GM12878 (cell line): ENCODE data around the gene ITGA5. TPM values are rescaled to one million over a fixed set of nuclear protein-coding genes. Genes with fewer than 3 reads are reported as not detected.

Source experiments
- ATAC-seq: fragments of 200-7000 bp; cut with Tn5 transposase; 3 replicates; pipeline ENCODE4 v1.9.1; 2020; ENCODE audit warnings: mild to moderate bottlenecking, moderate library complexity
- BruUV-seq: library from RNA; stranded (reverse); fragments of 400-500 nt; replicated peaks from 2 replicates; lab custom pipeline; 2021; lab: Mats Ljungman, UMichigan
- CTCF ChIA-PET: fragments of 300-600 bp; sonication (Branson Sonifier 250); formaldehyde crosslinking; extraction: SDS; loops from one replicate; lab custom pipeline; 2021; ENCODE audit warnings: inconsistent platforms; lab: Yijun Ruan, JAX
- POLR2A ChIA-PET: fragments of 350-600 bp; formaldehyde crosslinking; extraction: SDS; loops from one replicate; lab custom pipeline; 2021; ENCODE audit warnings: inconsistent platforms; lab: Charles Lee
- RAD21 ChIA-PET: fragments of 300-600 bp; sonication (Branson Sonifier 250); formaldehyde crosslinking; loops from one replicate; lab custom pipeline; 2023; ENCODE audit warnings: antibody characterized with exemption; ENCODE audit not compliant: unreplicated experiment; lab: Charles Lee
- SMC1A ChIA-PET: fragments of 300-600 bp; sonication (Branson Sonifier 250); formaldehyde crosslinking; loops from one replicate; lab custom pipeline; 2023; ENCODE audit not compliant: unreplicated experiment, uncharacterized antibody; lab: Charles Lee
- DNase-seq: peaks from one replicate; pipeline ENCODE4 v3.0.0-alpha.2; 2011; ENCODE audit warnings: low read depth, low spot score
- FAIRE-seq: peaks from 3 replicates; lab custom pipeline; 2011; peaks lifted over from hg19 to GRCh38; lab: Jason Lieb, UNC
- H2AFZ ChIP-seq: 2 replicates; pipeline ENCODE4 v1.6.0; 2011; ENCODE audit warnings: low read depth, low read length, control low read depth; ENCODE audit not compliant: control insufficient read depth
- H3K27ac ChIP-seq: 2 replicates; pipeline ENCODE4 v1.5.1; 2011; ENCODE audit warnings: control low read depth; ENCODE audit not compliant: control insufficient read depth, insufficient read depth
- H3K27me3 ChIP-seq, 2 experiments: replicated peaks in 1 of 2; 2 replicates each; pipeline versions ENCODE4 v1.6.0 to v1.6.1; 2011; ENCODE audit warnings: low read length in 1 of 2; ENCODE audit not compliant: control insufficient read depth in 2 of 2, insufficient read depth in 2 of 2
- H3K36me3 ChIP-seq, 2 experiments: 2 replicates each; pipeline ENCODE4 v1.5.1; 2011; ENCODE audit warnings: low read length in 1 of 2; ENCODE audit not compliant: control insufficient read depth in 2 of 2, insufficient read depth in 2 of 2
- H3K4me1 ChIP-seq: 2 replicates; pipeline ENCODE4 v1.6.1; 2011; ENCODE audit warnings: mild to moderate bottlenecking, low read length, moderate library complexity, mixed read lengths; ENCODE audit not compliant: control insufficient read depth, insufficient read depth
- H3K4me2 ChIP-seq: 2 replicates; pipeline ENCODE4 v1.6.0; 2011; ENCODE audit warnings: control low read depth; ENCODE audit not compliant: control insufficient read depth, insufficient read depth
- H3K4me3 ChIP-seq: fragments of 200-600 bp; sonication (generic); 2 replicates; pipeline ENCODE4 v1.5.1; 2016
- H3K79me2 ChIP-seq: 2 replicates; pipeline ENCODE4 v1.6.0; 2011; ENCODE audit warnings: low read length; ENCODE audit not compliant: control insufficient read depth, insufficient read depth
- H3K9ac ChIP-seq: 2 replicates; pipeline ENCODE4 v1.8.0; 2011; ENCODE audit warnings: low read length, control low read depth, mixed read lengths; ENCODE audit not compliant: control insufficient read depth, insufficient read depth
- H3K9me3 ChIP-seq: replicated peaks from 3 replicates; pipeline ENCODE4 v1.5.1; 2011; ENCODE audit warnings: mild to moderate bottlenecking, low read length; ENCODE audit not compliant: control insufficient read depth, insufficient read depth
- H4K20me1 ChIP-seq: 2 replicates; pipeline ENCODE4 v1.6.0; 2011; ENCODE audit not compliant: control insufficient read depth, insufficient read depth
- BCL3 ChIP-seq: IDR thresholded peaks from 2 replicates; pipeline ENCODE4 v1.6.1; 2011; ENCODE audit warnings: borderline replicate concordance, low read depth, mild to moderate bottlenecking, moderate library complexity, low read length; ENCODE audit not compliant: insufficient read depth, poor library complexity, severe bottlenecking
- BMI1 ChIP-seq: fragments of 450-650 bp; IDR thresholded peaks from 2 replicates; pipeline ENCODE4 v1.6.1; 2016; ENCODE audit warnings: mild to moderate bottlenecking, moderate library complexity, borderline replicate concordance
- CREM ChIP-seq: IDR thresholded peaks from 2 replicates; pipeline ENCODE4 v1.6.1; 2014; ENCODE audit warnings: antibody characterized with exemption, low read depth
- CUX1 ChIP-seq: IDR thresholded peaks from 2 replicates; pipeline ENCODE4 v1.6.1; 2012; ENCODE audit warnings: improper control_type of control experiment, low read depth, low read length; ENCODE audit not compliant: insufficient replicate concordance
- FOS ChIP-seq: IDR thresholded peaks from 3 replicates; pipeline ENCODE4 v1.6.1; 2011; ENCODE audit warnings: borderline replicate concordance; ENCODE audit not compliant: insufficient read length; ENCODE audit errors: extremely low read depth
- HCFC1 ChIP-seq: fragments of 150-350 bp; IDR thresholded peaks from 2 replicates; pipeline ENCODE4 v1.6.1; 2014; ENCODE audit warnings: low read length
- IRF5 ChIP-seq: fragments of 450-650 bp; IDR thresholded peaks from 2 replicates; pipeline ENCODE4 v1.6.1; 2017; ENCODE audit warnings: borderline replicate concordance
- KLF5 ChIP-seq: fragments of 450-650 bp; IDR thresholded peaks from 2 replicates; pipeline ENCODE4 v1.6.1; 2014; ENCODE audit warnings: mild to moderate bottlenecking; ENCODE audit not compliant: partially characterized antibody
- MTA3 ChIP-seq: IDR thresholded peaks from 2 replicates; pipeline ENCODE4 v1.6.1; 2012; ENCODE audit warnings: low read length, inconsistent platforms, borderline replicate concordance
- NBN ChIP-seq: fragments of 450-650 bp; IDR thresholded peaks from 2 replicates; pipeline ENCODE4 v1.6.1; 2016
- SMAD1 ChIP-seq: fragments of 450-650 bp; IDR thresholded peaks from 2 replicates; pipeline ENCODE4 v1.6.1; 2018; ENCODE audit warnings: mild to moderate bottlenecking, low read depth; ENCODE audit not compliant: partially characterized antibody
- ZBTB33 ChIP-seq: fragments of 450-650 bp; IDR thresholded peaks from 2 replicates; pipeline ENCODE4 v1.6.1; 2017; ENCODE audit warnings: mild to moderate bottlenecking
- WGBS: methylation state at CpG from one replicate; pipeline ENCODE4 v1.1.6; 2016; ENCODE audit warnings: low lambda C conversion rate; ENCODE audit not compliant: insufficient replicate concordance, insufficient coverage; ENCODE audit errors: missing lambda C conversion rate; 5-methylcytosine and 5-hydroxymethylcytosine counted together
- in situ Hi-C: fragments of 300-500 bp; cut with MboI; formaldehyde crosslinking; loops from 9 replicates; pipeline ENCODE4 v1.14.3; 2018; ENCODE audit warnings: mixed read lengths
- intact Hi-C: fragments of 100-400 bp; cut with micrococcal nuclease; formaldehyde crosslinking; loops from one replicate; pipeline ENCODE4 v1.14.2; 2022; ENCODE audit not compliant: unreplicated experiment
- polyA plus RNA-seq, 11 experiments: library from polyadenylated mRNA; depleted of rRNA in 4 of 11; unstranded in 6 of 11; stranded (reverse) in 5 of 11; fragments of >200 nt; fragmentation: Nextera tagmentation in 4 of 11; fragmentation: Illumina TruSeq in 1 of 11; extraction: Ambion mirVana in 4 of 11; extraction: Trizol in 1 of 11; gene quantifications; 1 replicate in 1 of 11; 2 replicates in 10 of 11; pipeline versions ENCODE4 v1.2.1 to v1.2.3, GENCODE V29; 2011 to 2016; ENCODE audit warnings: inconsistent platforms in 2 of 11, missing spikeins in 2 of 11, low read depth in 1 of 11
- total RNA-seq, 4 experiments: library from RNA; depleted of rRNA in 3 of 4; stranded (reverse); fragments of >200 nt in 3 of 4; fragmentation: Illumina TruSeq in 1 of 4; extraction: Trizol in 1 of 4; gene quantifications; 2 replicates each; pipeline versions ENCODE4 v1.2.1 to v1.2.3, GENCODE V29; 2013 to 2021

ITGA5 gene
- total and polyA plus RNA-seq, 10 of the 15 experiments (the other 5 are each of a cell fraction or from before 2014, with no cell fraction given): 0.15 to 22.5 (median 0.61) TPM

- TF ChIP-seq BCL3 (no peak), NBN (no peak), KLF5 (no peak), SMAD1 (no peak), ZBTB33 (no peak)
- TF ChIP-seq, all 136 proteins: peak for 0
Measured at GRCh38 chr12:54370171-54370730, 48.8 kb downstream of the ITGA5 start (continued).

- ChIA-PET POLR2A (no interaction called here), SMC1A (interaction anchor here (0.6 to 1.6 kb wide), 2 partner anchors 12 to 116 kb away, joined by 3 to 7 read pairs; no protein-coding TSS in a partner anchor), RAD21 (interaction anchor here (2.1 kb wide), 1 partner anchor 10 kb away, joined by 5 read pairs; no protein-coding TSS in a partner anchor), CTCF (interaction anchor here (1.8 to 4.9 kb wide), 2 partner anchors 10 to 45 kb away, joined by 7 to 20 read pairs; partner anchors contain the start of gene COPZ1)
- Histone ChIP-seq H3K4me2 (no peak overlapping the region), H3K9ac (no peak overlapping the region), H3K36me3 (no peaks in the 10 kb centered on the region), H3K4me1 (peaks cover 18% of the 10 kb centered on the region), H3K27me3 (no peaks in the 10 kb centered on the region), H2AFZ (no peak overlapping the region), H4K20me1 (no peaks in the 10 kb centered on the region), H3K9me3 (no peaks in the 10 kb centered on the region), H3K27ac (no peak overlapping the region), H3K79me2 (no peaks in the 10 kb centered on the region), H3K4me3 (no peak overlapping the region)
- no TSS peak for BruUV-seq
- no peak for DNase-seq
- no peak for ATAC-seq
- in situ Hi-C loops: loop anchor here (10.0 kb wide), 1 partner anchor 345 kb away; the partner anchor contains the start of gene HOXC6
- intact Hi-C loops: loop anchor here (10.0 kb wide), 1 partner anchor 365 kb away; the partner anchor contains the start of genes HOXC8 and HOXC9
- no peak for FAIRE-seq
- 80% methylated on average over 12 of the region's 21 CpGs for WGBS
- TF ChIP-seq CREM: no peak
- no peak for TF ChIP-seq IRF5
- no peak for TF ChIP-seq FOS
- TF ChIP-seq CUX1: no peak
- no peak for TF ChIP-seq MTA3
- TF ChIP-seq BMI1: no peak
- TF ChIP-seq HCFC1: no peak
Measured at GRCh38 chr12:54369597-54370131, 49.4 kb downstream of the ITGA5 start.
